ENCODE results near the gene OR10G6.
"Not testable (repeated sequence)": the region's sequence is repeated elsewhere in the genome, so short reads cannot be mapped to it uniquely, and the experiment has no call there.

The OR10G6 gene

GRCh38 chr11:123995119-123995518, at the start of gene OR10G6:
OR10G6 (minus strand) TSS chr11:123995161; CDS start chr11:123995161, 0 bp downstream.
- DNase-seq, result no peak

GRCh38 chr11:124043420-124043819, 48.5 kb upstream of the OR10G6 start:
- no peak for DNase-seq

- DNase-seq, result no peak
Measured at GRCh38 chr11:124041254-124041653, 46.3 kb upstream of the OR10G6 start, which contains the start of gene OR10G7. OR10G7 (minus strand) TSS chr11:124041325; CDS start chr11:124039001, 2,324 bp downstream.

GRCh38 chr11:124039557-124039956, 44.6 kb upstream of the OR10G6 start:
- DNase-seq, result no peak

GRCh38 chr11:124036666-124037065, 41.7 kb upstream of the OR10G6 start:
- DNase-seq, result no peak

- DNase-seq, result no peak
Measured at GRCh38 chr11:124026498-124026897, 31.5 kb upstream of the OR10G6 start, which contains the start of gene OR10G8. OR10G8 (plus strand) TSS chr11:124026798; CDS start chr11:124029623, 2,825 bp downstream.

- not testable (repeated sequence) for DNase-seq
Measured at GRCh38 chr11:124015837-124016236, 20.9 kb upstream of the OR10G6 start.

- DNase-seq, result no peak
Measured at GRCh38 chr11:124012697-124013096, 17.7 kb upstream of the OR10G6 start, which contains the start of gene OR10G4. OR10G4 (plus strand) TSS chr11:124012997; CDS start chr11:124015575, 2,578 bp downstream.

GRCh38 chr11:123979311-123979710, 15.7 kb downstream of the OR10G6 start:
- no peak for DNase-seq

GRCh38 chr11:123977731-123978347, 17.1 kb downstream of the OR10G6 start, which contains the start of gene OR10S1:
OR10S1 (minus strand) TSS chr11:123977781; CDS start chr11:123977664, 117 bp downstream.
- no peak for DNase-seq

GRCh38 chr11:123976770-123977560, 18.0 kb downstream of the OR10G6 start:
- DNase-seq, result no peak

- DNase-seq, result no peak
Measured at GRCh38 chr11:123973816-123974215, 21.1 kb downstream of the OR10G6 start.

- no peak for DNase-seq
Measured at GRCh38 chr11:123956752-123957151, 38.2 kb downstream of the OR10G6 start.

- DNase-seq, result no peak
Measured at GRCh38 chr11:123945132-123945531, 49.8 kb downstream of the OR10G6 start.
